HUES6 (cell line): ENCODE data around the gene DNASE1.
"Not testable (repeated sequence)": the region's sequence is repeated elsewhere in the genome, so short reads cannot be mapped to it uniquely, and the experiment has no call there.

Experiments
- H3K27ac ChIP-seq: 2 replicates; pipeline ENCODE4 v1.7.0; 2013; ENCODE audit warnings: low read depth, mild to moderate bottlenecking, low read length, inconsistent platforms
- H3K27me3 ChIP-seq: 2 replicates; pipeline ENCODE4 v1.6.1; 2013; ENCODE audit warnings: low read length; ENCODE audit not compliant: control insufficient read depth, insufficient read depth
- H3K36me3 ChIP-seq: 2 replicates; pipeline ENCODE4 v1.6.1; 2013; ENCODE audit warnings: low read length; ENCODE audit not compliant: control insufficient read depth, insufficient read depth
- H3K4me1 ChIP-seq: 2 replicates; pipeline ENCODE4 v1.6.1; 2013; ENCODE audit warnings: low read length; ENCODE audit not compliant: control insufficient read depth, insufficient read depth
- H3K4me3 ChIP-seq: 2 replicates; pipeline ENCODE4 v1.5.1; 2013; ENCODE audit warnings: low read depth, low read length
- H3K9ac ChIP-seq: one replicate; pipeline ENCODE4 v1.6.1; 2013; ENCODE audit warnings: mild to moderate bottlenecking, low read length
- H3K9me3 ChIP-seq: 2 replicates; pipeline ENCODE4 v1.6.1; 2013; ENCODE audit warnings: low read depth, low read length; ENCODE audit not compliant: control insufficient read depth, insufficient read depth

DNASE1 gene

DNA sequence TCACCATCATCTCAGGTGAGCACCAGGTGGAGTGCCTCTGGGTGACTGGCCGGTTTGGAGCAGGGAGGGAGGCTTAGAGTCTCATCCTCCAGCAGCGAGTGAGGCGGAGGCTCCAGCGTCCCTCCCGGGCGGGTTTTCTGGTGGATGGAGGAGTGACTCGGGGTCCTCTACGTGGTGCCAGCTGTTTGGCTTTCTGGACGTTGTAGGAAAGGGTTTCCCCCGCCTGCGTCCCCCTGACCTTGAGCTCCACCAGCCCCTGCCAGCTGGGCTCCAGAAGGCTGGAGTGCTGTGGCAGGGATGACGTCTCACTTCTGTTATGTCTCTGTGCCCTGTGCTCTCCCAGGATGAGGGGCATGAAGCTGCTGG, 522 bp downstream of the DNASE1 start:
- Histone ChIP-seq H3K36me3 (peaks cover 70% of the 10 kb centered on the region), H3K9me3 (no peaks in the 10 kb centered on the region), H3K9ac (no peak overlapping the region), H3K27me3 (no peaks in the 10 kb centered on the region), H3K27ac (no peak overlapping the region), H3K4me1 (peaks cover 13% of the 10 kb centered on the region), H3K4me3 (no peak overlapping the region)

GRCh38 chr16:3655396-3656159, 1.1 kb downstream of the DNASE1 start:
- Histone ChIP-seq H3K27me3 (no peaks in the 10 kb centered on the region), H3K36me3 (peaks cover 75% of the 10 kb centered on the region), H3K27ac (no peak overlapping the region), H3K4me1 (peaks cover 13% of the 10 kb centered on the region), H3K9me3 (no peaks in the 10 kb centered on the region), H3K9ac (no peak overlapping the region), H3K4me3 (no peak overlapping the region)

- peaks cover 13% of the 10 kb centered on the region for H3K4me1 ChIP-seq
- not testable (repeated sequence) for H3K9ac ChIP-seq, H3K27ac ChIP-seq, H3K9me3 ChIP-seq, H3K27me3 ChIP-seq, H3K4me3 ChIP-seq
- peaks cover 76% of the 10 kb centered on the region for H3K36me3 ChIP-seq
These were observed 1.6 kb downstream of the DNASE1 start for GRCh38 chr16:3656160-3656490.

- Histone ChIP-seq H3K36me3 (peaks cover 77% of the 10 kb centered on the region), H3K27me3 (no peaks in the 10 kb centered on the region), H3K9ac (no peak overlapping the region), H3K4me3 (no peak overlapping the region), H3K27ac (no peak overlapping the region), H3K4me1 (peaks cover 13% of the 10 kb centered on the region), H3K9me3 (no peaks in the 10 kb centered on the region)
These were observed 2.3 kb downstream of the DNASE1 start for GRCh38 chr16:3656491-3657468.

DNA sequence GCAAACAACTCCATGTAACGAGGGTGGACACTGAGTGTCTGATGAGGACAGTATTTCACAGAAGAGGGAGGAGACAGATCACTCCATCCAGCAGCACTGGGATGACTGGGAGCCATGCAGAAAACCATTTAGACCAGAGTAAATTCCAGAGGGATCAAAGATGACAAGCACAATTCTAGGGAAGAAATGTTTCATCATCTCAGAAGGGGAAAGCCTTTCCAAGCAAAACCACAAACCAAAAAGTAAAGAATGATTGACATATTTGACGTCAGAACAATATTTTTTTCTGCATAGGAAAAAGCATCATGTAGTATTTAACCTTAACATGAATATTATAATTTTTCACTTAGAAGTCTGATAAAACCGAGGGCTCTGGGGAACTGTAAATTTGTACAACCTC, 4.8 kb downstream of the DNASE1 start:
- Histone ChIP-seq H3K36me3 (peaks cover 93% of the 10 kb centered on the region), H3K4me3 (no peak overlapping the region), H3K9ac (no peak overlapping the region), H3K27me3 (no peaks in the 10 kb centered on the region), H3K4me1 (peaks cover 4% of the 10 kb centered on the region; the same call in 1 of the 2 replicates), H3K9me3 (no peaks in the 10 kb centered on the region), H3K27ac (no peak overlapping the region)

DNA sequence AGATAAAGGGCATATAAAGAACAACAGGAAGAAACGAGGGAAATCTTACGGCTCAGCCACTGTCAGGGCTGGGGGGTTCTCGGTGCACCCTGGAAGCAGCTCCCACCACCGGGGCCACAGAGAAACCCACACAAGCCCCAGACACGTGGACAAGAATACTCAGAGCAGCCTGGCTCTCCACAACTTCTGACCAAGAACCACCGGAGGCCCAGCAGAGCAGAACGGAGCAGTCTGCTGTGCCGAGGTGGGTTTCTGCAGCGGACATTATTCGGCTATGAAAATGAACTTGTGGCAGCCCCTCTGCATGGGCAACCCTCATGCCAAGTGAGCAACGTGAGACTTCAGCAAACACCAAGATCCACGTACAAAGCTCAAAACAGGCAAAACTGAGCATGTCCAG, 6.8 kb downstream of the DNASE1 start:
- H3K27ac ChIP-seq = no peak overlapping the region
- peaks cover 97% of the 10 kb centered on the region for H3K36me3 ChIP-seq

DNA sequence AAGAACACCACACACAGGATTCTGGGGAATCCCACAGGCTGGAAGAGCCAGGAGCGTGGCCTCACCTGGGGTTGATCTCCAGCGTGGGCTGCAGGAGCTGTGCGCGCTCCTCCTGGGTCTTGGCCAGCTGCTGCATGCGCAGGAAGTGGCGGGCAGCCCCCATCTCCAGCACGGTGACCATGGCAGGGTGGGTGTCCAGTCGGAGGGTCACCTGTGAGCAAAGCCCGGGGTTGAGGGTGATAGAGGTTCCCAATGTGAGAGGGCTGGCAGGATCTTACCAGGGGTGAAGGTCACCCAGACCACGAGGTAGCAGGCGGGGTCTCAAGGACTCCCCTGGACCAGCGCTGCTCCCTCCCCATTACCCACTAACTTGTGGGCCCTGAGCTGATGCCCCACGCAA, 7.4 kb downstream of the DNASE1 start:
- Histone ChIP-seq H3K27ac (no peak overlapping the region), H3K9ac (no peak overlapping the region), H3K4me3 (no peak overlapping the region), H3K36me3 (peaks cover 94% of the 10 kb centered on the region), H3K4me1 (no peaks in the 10 kb centered on the region), H3K9me3 (no peaks in the 10 kb centered on the region), H3K27me3 (no peaks in the 10 kb centered on the region)

More for the DNA sequence above, 6.8 kb downstream of the DNASE1 start:
- Histone ChIP-seq H3K4me1 (no peaks in the 10 kb centered on the region), H3K9me3 (no peaks in the 10 kb centered on the region), H3K9ac (no peak overlapping the region), H3K27me3 (no peaks in the 10 kb centered on the region), H3K4me3 (no peak overlapping the region)

GRCh38 chr16:3662601-3663000, 8.1 kb downstream of the DNASE1 start:
- H3K4me1 ChIP-seq = no peaks in the 10 kb centered on the region
- no peak overlapping the region for H3K4me3 ChIP-seq
- no peak overlapping the region for H3K27ac ChIP-seq
- peaks cover 92% of the 10 kb centered on the region for H3K36me3 ChIP-seq
- no peak overlapping the region for H3K9ac ChIP-seq
- H3K27me3 ChIP-seq = no peaks in the 10 kb centered on the region
- no peaks in the 10 kb centered on the region for H3K9me3 ChIP-seq

DNA sequence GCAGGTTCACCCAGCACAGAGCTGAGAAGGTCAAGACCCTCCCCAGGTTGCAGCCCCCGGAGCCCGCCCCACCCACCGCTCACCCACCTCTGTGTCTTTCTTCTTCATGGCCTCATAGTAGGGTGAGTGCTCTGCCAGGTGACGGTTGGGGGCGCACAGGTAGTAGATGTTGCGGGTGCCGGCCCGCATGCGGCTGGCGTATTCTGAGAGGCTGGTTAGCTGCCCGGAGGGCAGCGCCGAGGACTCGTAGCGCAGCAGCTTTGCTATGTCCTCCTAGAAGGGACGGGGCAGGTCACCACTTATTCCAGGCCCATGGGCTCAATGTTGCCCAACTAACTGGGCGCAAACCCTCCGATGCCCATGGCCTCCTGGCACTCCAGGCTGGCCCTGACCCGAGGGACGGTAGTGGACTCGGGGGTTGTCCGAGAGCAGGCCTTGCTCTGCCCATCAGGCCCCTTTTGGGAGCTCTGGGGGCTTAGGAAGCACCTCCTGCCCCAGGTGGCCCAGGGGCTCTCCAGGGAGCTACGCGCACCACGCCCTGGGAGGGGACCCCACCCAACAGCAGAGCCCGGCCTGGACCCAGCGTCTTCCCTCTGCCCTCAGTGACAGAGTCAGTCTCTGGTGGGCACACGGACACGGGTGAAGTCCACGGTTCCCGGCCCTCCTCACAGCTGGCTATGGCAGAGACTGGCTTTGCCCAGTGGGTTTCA, 9.9 kb downstream of the DNASE1 start:
- no peaks in the 10 kb centered on the region for H3K9me3 ChIP-seq
- H3K36me3 ChIP-seq = peaks cover 85% of the 10 kb centered on the region
- H3K9ac ChIP-seq = no peak overlapping the region
- H3K4me1 ChIP-seq = no peaks in the 10 kb centered on the region
- H3K27me3 ChIP-seq = no peaks in the 10 kb centered on the region
- no peak overlapping the region for H3K27ac ChIP-seq
- H3K4me3 ChIP-seq = no peak overlapping the region

- Histone ChIP-seq H3K9ac (no peak overlapping the region), H3K27ac (no peak overlapping the region), H3K4me1 (no peaks in the 10 kb centered on the region), H3K36me3 (peaks cover 78% of the 10 kb centered on the region), H3K4me3 (no peak overlapping the region), H3K9me3 (no peaks in the 10 kb centered on the region), H3K27me3 (no peaks in the 10 kb centered on the region)
These were observed 11.0 kb downstream of the DNASE1 start for GRCh38 chr16:3665508-3665907.

DNA sequence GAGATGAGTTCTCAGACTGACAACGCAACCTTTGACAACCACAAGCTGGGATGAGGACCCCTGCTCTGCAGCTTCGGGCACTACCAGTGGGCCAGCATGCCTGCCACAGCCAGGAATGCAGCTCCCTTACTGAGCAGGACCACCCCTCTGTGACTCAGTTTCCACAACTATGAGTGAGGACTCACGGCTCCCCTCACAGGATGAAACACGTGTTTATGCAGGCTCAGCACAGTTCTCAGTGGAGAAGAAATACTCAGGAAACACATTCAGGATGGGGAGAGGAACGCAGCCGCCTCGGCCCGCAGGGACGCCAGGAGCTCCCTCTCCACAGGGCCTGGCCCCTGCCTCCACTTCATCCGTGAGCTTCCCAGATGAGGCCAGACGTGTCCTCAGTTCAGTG, 14.1 kb downstream of the DNASE1 start:
- H3K36me3 ChIP-seq = peaks cover 78% of the 10 kb centered on the region
- no peak overlapping the region for H3K9ac ChIP-seq
- H3K27ac ChIP-seq = no peak overlapping the region
- H3K9me3 ChIP-seq = no peaks in the 10 kb centered on the region
- H3K27me3 ChIP-seq = no peaks in the 10 kb centered on the region
- H3K4me3 ChIP-seq = no peak overlapping the region
- no peaks in the 10 kb centered on the region for H3K4me1 ChIP-seq
